Panc1 (cell line): ENCODE results near the gene MACROD2. TPM values are rescaled to one million over a fixed set of nuclear protein-coding genes. Genes with fewer than 3 reads are reported as not detected.

Source experiments
- ATAC-seq: fragments of 200-7000 bp; cut with Tn5 transposase; 2 replicates; pipeline ENCODE4 v1.9.1; 2020; ENCODE audit warnings: mild to moderate bottlenecking, moderate library complexity
- BruUV-seq: library from RNA; stranded (reverse); fragments of 400-500 nt; replicated peaks from 2 replicates; lab custom pipeline; 2021; lab: Mats Ljungman, UMichigan
- CTCF ChIA-PET: fragments of 300-600 bp; sonication (Branson Sonifier 250); formaldehyde crosslinking; loops from one replicate; lab custom pipeline; 2022; ENCODE audit warnings: antibody characterized with exemption; lab: Charles Lee
- POLR2A ChIA-PET: fragments of 300-600 bp; sonication (Branson Sonifier 250); formaldehyde crosslinking; loops from one replicate; lab custom pipeline; 2022; ENCODE audit warnings: antibody characterized with exemption; lab: Charles Lee
- DNase-seq: peaks from one replicate; pipeline ENCODE4 v3.0.0-alpha.2; 2010; ENCODE audit warnings: low read depth, low spot score
- H3K27ac ChIP-seq: 2 replicates; pipeline ENCODE4 v1.5.1; 2011; ENCODE audit warnings: mild to moderate bottlenecking, low read length, inconsistent platforms
- H3K27me3 ChIP-seq: fragments of 200-500 bp; sonication (Bioruptor generic); 2 replicates; pipeline ENCODE4 v1.6.0; 2014; ENCODE audit warnings: low read length, inconsistent platforms; ENCODE audit not compliant: control insufficient read depth, insufficient read depth
- H3K36me3 ChIP-seq: fragments of 200-500 bp; sonication (Bioruptor generic); 2 replicates; pipeline ENCODE4 v1.5.1; 2014; ENCODE audit warnings: inconsistent platforms, mild to moderate bottlenecking, low read length, moderate library complexity; ENCODE audit not compliant: control insufficient read depth, insufficient read depth
- H3K4me1 ChIP-seq: 2 replicates; pipeline ENCODE4 v1.5.1; 2011; ENCODE audit warnings: inconsistent platforms, mild to moderate bottlenecking, low read length, moderate library complexity; ENCODE audit not compliant: control insufficient read depth, insufficient read depth
- H3K4me3 ChIP-seq, 2 experiments: 2 replicates each; pipeline ENCODE4 v1.5.1; 2011 to 2012; ENCODE audit warnings: low read depth in 2 of 2, low read length in 2 of 2, mild to moderate bottlenecking in 2 of 2, inconsistent platforms in 1 of 2, moderate library complexity in 1 of 2
- H3K9me3 ChIP-seq: fragments of 200-500 bp; sonication (Bioruptor generic); 2 replicates; pipeline ENCODE4 v1.5.1; 2014; ENCODE audit warnings: low read depth, mild to moderate bottlenecking, inconsistent platforms, low read length, moderate library complexity; ENCODE audit not compliant: control insufficient read depth, insufficient read depth
- CTCF ChIP-seq: fragments of 450-650 bp; IDR thresholded peaks from 2 replicates; pipeline ENCODE4 v1.5.1; 2017; ENCODE audit warnings: mild to moderate bottlenecking
- POLR2AphosphoS5 ChIP-seq: IDR thresholded peaks from 2 replicates; pipeline ENCODE4 v1.6.1; 2012; ENCODE audit warnings: mild to moderate bottlenecking, low read depth, low read length, moderate library complexity
- REST ChIP-seq, 2 experiments: IDR thresholded peaks; 2 replicates each; pipeline ENCODE4 v1.6.1; 2011 to 2012; ENCODE audit warnings: low read depth in 2 of 2, control low read depth in 1 of 2, low read length in 1 of 2, mild to moderate bottlenecking in 1 of 2, moderate library complexity in 1 of 2; ENCODE audit not compliant: insufficient read depth in 1 of 2
- SIN3A ChIP-seq: IDR thresholded peaks from 2 replicates; pipeline ENCODE4 v1.6.1; 2012; ENCODE audit warnings: low read depth, mild to moderate bottlenecking, low read length, moderate library complexity, borderline replicate concordance; ENCODE audit not compliant: insufficient read depth
- TCF7L2 ChIP-seq: IDR thresholded peaks from 2 replicates; pipeline ENCODE4 v1.6.1; 2011; ENCODE audit warnings: mild to moderate bottlenecking, low read depth, low read length, inconsistent platforms
- in situ Hi-C: cut with HindIII; loops from 2 replicates; pipeline ENCODE4 v1.10.0; 2016; ENCODE audit warnings: low sequenced_read_pairs, low pct_unique_long_range_greater_than_20kb
- intact Hi-C: fragments of 100-400 bp; cut with micrococcal nuclease; formaldehyde crosslinking; loops from one replicate; pipeline ENCODE4 v1.10.0; 2022; ENCODE audit not compliant: unreplicated experiment
- total RNA-seq: library from RNA; stranded (reverse); gene quantifications from one replicate; pipeline ENCODE4 v1.2.1, GENCODE V29; 2021; ENCODE audit not compliant: unreplicated experiment

The MACROD2 gene
- total RNA-seq, 1 experiment from 2014 or later, result 1.2 TPM

- Histone ChIP-seq H3K4me3 (no peak overlapping the region), H3K27ac (no peak overlapping the region), H3K27me3 (no peaks in the 10 kb centered on the region), H3K9me3 (no peaks in the 10 kb centered on the region), H3K36me3 (no peaks in the 10 kb centered on the region), H3K4me1 (no peaks in the 10 kb centered on the region)
- no TSS peak for BruUV-seq
- ATAC-seq (no peak), DNase-seq (no peak)
- POLR2A ChIA-PET, result no interaction called here
- in situ Hi-C loops (no loop called here), intact Hi-C loops (no loop called here)
- CTCF ChIA-PET, result no interaction called here
- TF ChIP-seq CTCF (no peak), TCF7L2 (no peak), SIN3A (no peak), REST (IDR thresholded peaks at IDR 0.05; ENCODE audit: insufficient read depth in 1 of 2, low read depth in 2 of 2, low read length in 1 of 2) (no peak), POLR2AphosphoS5 (no peak)
Observed at GRCh38 chr20:14838663-14839628, 843.6 kb downstream of the MACROD2 start.

GRCh38 chr20:14845199-14846160, 850.2 kb downstream of the MACROD2 start:
- Histone ChIP-seq H3K27me3 (no peaks in the 10 kb centered on the region), H3K4me3 (no peak overlapping the region), H3K36me3 (no peaks in the 10 kb centered on the region), H3K27ac (no peak overlapping the region), H3K4me1 (no peaks in the 10 kb centered on the region), H3K9me3 (no peaks in the 10 kb centered on the region)
- TF ChIP-seq TCF7L2 (0 out of 2 replicates have a peak, but pooled peaks have one; percentile 33), SIN3A (no peak)
- in situ Hi-C loops, result no loop called here
- intact Hi-C loops, result no loop called here
- BruUV-seq, result no TSS peak
- DNase-seq (no peak), ATAC-seq (no peak)
- CTCF ChIA-PET, result no interaction called here
- POLR2A ChIA-PET, result no interaction called here
